PFSK-1 (cell line): ENCODE measurements around the gene FAM3A.

Experiments
- FOXP2 ChIP-seq: optimal IDR thresholded peaks from 2 replicates; pipeline ENCODE3; 2011; ENCODE audit warnings: borderline replicate concordance, control low read depth, inconsistent platforms; ENCODE audit not compliant: insufficient read depth; ENCODE audit errors: extremely low read length, extremely low read depth
- POLR2AphosphoS5 ChIP-seq: IDR thresholded peaks from 2 replicates; pipeline ENCODE4 v1.6.1; 2012; ENCODE audit warnings: low read depth, mild to moderate bottlenecking, control low read depth, low read length, moderate library complexity
- REST ChIP-seq, 2 experiments: IDR thresholded peaks; 2 replicates each; pipeline versions ENCODE4 v1.6.1 to v1.8.0; 2011 to 2012; ENCODE audit warnings: low read depth in 2 of 2, low read length in 2 of 2, control low read depth in 1 of 2, inconsistent platforms in 1 of 2, mild to moderate bottlenecking in 1 of 2, moderate library complexity in 1 of 2; ENCODE audit not compliant: insufficient read depth in 1 of 2
- SIN3A ChIP-seq: IDR thresholded peaks from 2 replicates; pipeline ENCODE4 v1.6.1; 2012; ENCODE audit warnings: mild to moderate bottlenecking, low read length, moderate library complexity, borderline replicate concordance; ENCODE audit not compliant: insufficient read depth
- TAF1 ChIP-seq: IDR thresholded peaks from 2 replicates; pipeline ENCODE4 v1.6.1; 2012; ENCODE audit warnings: low read length, control low read depth, borderline replicate concordance; ENCODE audit not compliant: insufficient read depth

The FAM3A gene

GRCh38 chrX:154525606-154526490 lies 9.8 kb upstream of the FAM3A start:
- no peak for TF ChIP-seq SIN3A
- TF ChIP-seq FOXP2, result no peak
- TF ChIP-seq TAF1, result no peak
- no peak for TF ChIP-seq POLR2AphosphoS5
- TF ChIP-seq REST (IDR thresholded peaks at IDR 0.05; ENCODE audit: insufficient read depth in 1 of 2, low read depth in 2 of 2, low read length in 2 of 2), result no peak

- TF ChIP-seq POLR2AphosphoS5, result no peak
- no peak for TF ChIP-seq SIN3A
- TF ChIP-seq REST (IDR thresholded peaks at IDR 0.05; ENCODE audit: insufficient read depth in 1 of 2, low read depth in 2 of 2, low read length in 2 of 2), result no peak
- no peak for TF ChIP-seq TAF1
- no peak for TF ChIP-seq FOXP2
Measured at GRCh38 chrX:154519389-154519788, 3.4 kb upstream of the FAM3A start.

GRCh38 chrX:154517101-154517781 lies 1.2 kb upstream of the FAM3A start:
- TF ChIP-seq REST (IDR thresholded peaks at IDR 0.05; ENCODE audit: insufficient read depth in 1 of 2, low read depth in 2 of 2, low read length in 2 of 2), result no peak
- TF ChIP-seq FOXP2, result no peak
- no peak for TF ChIP-seq POLR2AphosphoS5
- TF ChIP-seq TAF1, result no peak
- TF ChIP-seq SIN3A, result no peak

- TF ChIP-seq SIN3A, result no peak
- no peak for TF ChIP-seq TAF1
- TF ChIP-seq POLR2AphosphoS5, result no peak
- TF ChIP-seq REST (IDR thresholded peaks at IDR 0.05; ENCODE audit: insufficient read depth in 1 of 2, low read depth in 2 of 2, low read length in 2 of 2), result no peak
- no peak for TF ChIP-seq FOXP2
Measured at GRCh38 chrX:154516656-154517100, 646 bp upstream of the FAM3A start.
